SH-SY5Y (cell line): ENCODE data around the gene ROBO2.

ENCODE experiments used
- GATA2 ChIP-seq: IDR thresholded peaks from 2 replicates; pipeline ENCODE4 v1.6.1; 2011; ENCODE audit warnings: mild to moderate bottlenecking, low read depth, low read length
- GATA3 ChIP-seq: IDR thresholded peaks from 2 replicates; pipeline ENCODE4 v1.6.1; 2011; ENCODE audit warnings: low read depth, mild to moderate bottlenecking, low read length, moderate library complexity

- TF ChIP-seq GATA2, result no peak
- no peak for TF ChIP-seq GATA3
Measured at GRCh38 chr3:77372018-77372417, 332.1 kb downstream of the ROBO2 start.
